GM19455 (cell line): ENCODE results near the gene ATG9B.

ENCODE experiments used
- ATAC-seq: cut with Tn5 transposase; IDR thresholded peaks from one replicate; pipeline ENCODE4 v1.9.1; 2021; ENCODE audit not compliant: unreplicated experiment

The ATG9B gene

GRCh38 chr7:150968056-150968733 lies 56.1 kb downstream of the ATG9B start:
- ATAC-seq = no peak

GRCh38 chr7:150967349-150967748 lies 56.9 kb downstream of the ATG9B start:
- ATAC-seq = no peak

GRCh38 chr7:150966002-150966401 lies 58.3 kb downstream of the ATG9B start:
- ATAC-seq = no peak

GRCh38 chr7:150965273-150965830 lies 58.9 kb downstream of the ATG9B start:
- no peak for ATAC-seq
